ENCODE results near the gene SETD1A.
A peak's percentile ranks its signal among the peaks of the same experiment; 100 is the strongest.

The SETD1A gene

GRCh38 chr16:30997725-30998711 is 40.5 kb downstream of the SETD1A start:
- Mint-ChIP-seq H3K27me3 (ENCODE audit: low read depth) (peaks cover 9% of the 10 kb centered on the region), H3K4me3 (peak overlapping the region; percentile 57 to 62 (median 58)), H3K27ac (no peak overlapping the region), H3K36me3 (ENCODE audit: low read depth) (peaks cover 4% of the 10 kb centered on the region), H3K4me1 (peaks cover 25% of the 10 kb centered on the region), H3K9me3 (no peaks in the 10 kb centered on the region)
- no peak for TF ChIP-seq CTCF (IDR thresholded peaks at IDR 0.05; ENCODE audit: unreplicated experiment in 3 of 3)

GRCh38 chr16:30998852-30999761 is 41.6 kb downstream of the SETD1A start:
- peak overlapping the region in 1 of 3 experiments; percentile 38 for H3K4me3 Mint-ChIP-seq

GRCh38 chr16:31000671-31001382 is 43.3 kb downstream of the SETD1A start:
- H3K36me3 Mint-ChIP-seq (ENCODE audit: low read depth), result peaks cover 4% of the 10 kb centered on the region
- H3K27me3 Mint-ChIP-seq (ENCODE audit: low read depth), result peaks cover 9% of the 10 kb centered on the region
- H3K4me1 Mint-ChIP-seq, result peaks cover 39% of the 10 kb centered on the region
- no peaks in the 10 kb centered on the region for H3K9me3 Mint-ChIP-seq
- no peak overlapping the region for H3K4me3 Mint-ChIP-seq
- no peak for TF ChIP-seq CTCF (IDR thresholded peaks at IDR 0.05; ENCODE audit: unreplicated experiment in 3 of 3)
- no peak overlapping the region for H3K27ac Mint-ChIP-seq

More at GRCh38 chr16:30998852-30999761, 41.6 kb downstream of the SETD1A start:
- H3K9me3 Mint-ChIP-seq, result no peaks in the 10 kb centered on the region
- H3K27me3 Mint-ChIP-seq (ENCODE audit: low read depth), result peaks cover 9% of the 10 kb centered on the region
- no peak for TF ChIP-seq CTCF (IDR thresholded peaks at IDR 0.05; ENCODE audit: unreplicated experiment in 3 of 3)
- H3K27ac Mint-ChIP-seq, result peak overlapping the region in 2 of 3 experiments; percentile 17 to 37
- H3K4me1 Mint-ChIP-seq, result peaks cover 35% of the 10 kb centered on the region
- H3K36me3 Mint-ChIP-seq (ENCODE audit: low read depth), result peaks cover 4% of the 10 kb centered on the region

GRCh38 chr16:31001507-31002249 is 44.1 kb downstream of the SETD1A start:
- Mint-ChIP-seq H3K9me3 (no peaks in the 10 kb centered on the region), H3K36me3 (ENCODE audit: low read depth) (no peaks in the 10 kb centered on the region), H3K4me1 (peaks cover 42% of the 10 kb centered on the region), H3K27me3 (ENCODE audit: low read depth) (peaks cover 4% of the 10 kb centered on the region), H3K27ac (peak overlapping the region; percentile 59 to 90 (median 70)), H3K4me3 (peak overlapping the region in 1 of 3 experiments; percentile 21)
- no peak for TF ChIP-seq CTCF (IDR thresholded peaks at IDR 0.05; ENCODE audit: unreplicated experiment in 3 of 3)

- Mint-ChIP-seq H3K27ac (peak overlapping the region; percentile 59 to 90 (median 70)), H3K4me1 (peaks cover 42% of the 10 kb centered on the region), H3K9me3 (no peaks in the 10 kb centered on the region), H3K36me3 (ENCODE audit: low read depth) (no peaks in the 10 kb centered on the region), H3K4me3 (peak overlapping the region in 1 of 3 experiments; percentile 21), H3K27me3 (ENCODE audit: low read depth) (peaks cover 3% of the 10 kb centered on the region)
- TF ChIP-seq CTCF (IDR thresholded peaks at IDR 0.05; ENCODE audit: unreplicated experiment in 3 of 3), result no peak
These were observed 44.7 kb downstream of the SETD1A start for GRCh38 chr16:31002250-31002700.

Data from nephron (organoid).